Breast epithelium (tissue), 4 donors: ENCODE results near the gene SLC17A7. TPM values are rescaled to one million over a fixed set of nuclear protein-coding genes. Genes with fewer than 3 reads are reported as not detected.

Source experiments
- DNase-seq, 2 donors: peaks; one replicate each; pipeline ENCODE4 v3.0.0-alpha.2; 2019; ENCODE audit warnings: low spot score in 2 of 2
- H3K27ac ChIP-seq, 2 donors: fragments of 200-600 bp; sonication (generic) in 1 of 2; one replicate each; pipeline ENCODE4 v1.5.1; 2016 to 2019; ENCODE audit warnings: mild to moderate bottlenecking in 1 of 2
- H3K27me3 ChIP-seq, 2 donors: fragments of 200-600 bp; sonication (generic) in 1 of 2; one replicate each; pipeline versions ENCODE4 v1.5.1 to v1.6.0; 2017 to 2019; ENCODE audit warnings: control low read depth in 1 of 2, mild to moderate bottlenecking in 1 of 2
- H3K36me3 ChIP-seq: fragments of 200-600 bp; one replicate; pipeline ENCODE4 v1.5.1; 2019
- H3K4me1 ChIP-seq, 2 donors: fragments of 200-600 bp; sonication (generic); one replicate each; pipeline ENCODE4 v1.5.1; 2016 to 2019; ENCODE audit warnings: control low read depth in 1 of 2
- H3K4me3 ChIP-seq, 3 donors: fragments of 200-600 bp; sonication (generic); 1 replicate in 2 of 3; 2 replicates in 1 of 3; pipeline ENCODE4 v1.5.1; 2016 to 2019; ENCODE audit warnings: mild to moderate bottlenecking in 3 of 3, moderate library complexity in 2 of 3
- H3K9me3 ChIP-seq, 2 donors: fragments of 200-600 bp; sonication (generic) in 1 of 2; one replicate each; pipeline ENCODE4 v1.5.1; 2016 to 2019; ENCODE audit warnings: control low read depth in 1 of 2
- CTCF ChIP-seq, 3 donors: fragments of 450-650 bp; IDR thresholded peaks; one replicate each; pipeline ENCODE4 v1.5.1; 2016 to 2017; ENCODE audit warnings: antibody characterized with exemption in 3 of 3, mild to moderate bottlenecking in 3 of 3, moderate library complexity in 3 of 3
- POLR2A ChIP-seq: fragments of 450-650 bp; IDR thresholded peaks from one replicate; pipeline ENCODE4 v1.6.1; 2016; ENCODE audit warnings: antibody characterized with exemption, mild to moderate bottlenecking, moderate library complexity
- POLR2AphosphoS5 ChIP-seq, 3 donors: sonication (generic); formaldehyde crosslinking; IDR thresholded peaks; one replicate each; pipeline ENCODE4 v1.6.1; 2017; ENCODE audit warnings: antibody characterized with exemption in 3 of 3
- intact Hi-C: fragments of 100-400 bp; cut with DNase I; formaldehyde crosslinking; loops from one replicate; pipeline ENCODE4 v1.15.1; 2023; ENCODE audit warnings: low total_unique reads
- total RNA-seq, 3 donors: library from RNA; depleted of rRNA; stranded (reverse); fragments of >200 nt; gene quantifications; one replicate each; pipeline ENCODE4 v1.1.0, GENCODE V29; 2016

Gene SLC17A7
- total RNA-seq, 3 donors from 2014 or later: 0.44 to 4.3 (median 0.98) TPM

- H3K36me3 ChIP-seq: no peaks in the 10 kb centered on the region
- no peaks in the 10 kb centered on the region for H3K9me3 ChIP-seq
- DNase-seq: no peak
- H3K27me3 ChIP-seq: peaks cover 15 to 79% of the 10 kb centered on the region in 2 donors
- H3K4me3 ChIP-seq: no peak overlapping the region
- intact Hi-C loops: loop anchor here (10.0 kb wide), 1 partner anchor 177 kb away; no protein-coding TSS in a partner anchor
- TF ChIP-seq CTCF (IDR thresholded peaks at IDR 0.05) (no peak), POLR2AphosphoS5 (IDR thresholded peaks at IDR 0.05) (no peak), POLR2A (no peak)
- H3K27ac ChIP-seq: no peak overlapping the region
- H3K4me1 ChIP-seq: peaks cover 5 to 6% of the 10 kb centered on the region in 2 donors
Observed at GRCh38 chr19:49431330-49431749, 10.0 kb downstream of the SLC17A7 start.

- peaks cover 5 to 6% of the 10 kb centered on the region in 2 donors for H3K4me1 ChIP-seq
- H3K27ac ChIP-seq: no peak overlapping the region
- TF ChIP-seq POLR2AphosphoS5 (IDR thresholded peaks at IDR 0.05) (no peak), POLR2A (no peak), CTCF (IDR thresholded peaks at IDR 0.05) (no peak)
- H3K4me3 ChIP-seq: no peak overlapping the region
- H3K27me3 ChIP-seq: peaks cover 17 to 79% of the 10 kb centered on the region in 2 donors
- intact Hi-C loops: loop anchor here (10.0 kb wide), 1 partner anchor 176 kb away; no protein-coding TSS in a partner anchor
- no peak for DNase-seq
- H3K9me3 ChIP-seq: no peaks in the 10 kb centered on the region
- H3K36me3 ChIP-seq: no peaks in the 10 kb centered on the region
Observed at GRCh38 chr19:49430678-49431329, 10.5 kb downstream of the SLC17A7 start.

- DNase-seq: no peak
- no peak overlapping the region for H3K27ac ChIP-seq
- H3K4me3 ChIP-seq: no peak overlapping the region
- H3K27me3 ChIP-seq: peaks cover 17 to 82% of the 10 kb centered on the region in 2 donors
- intact Hi-C loops: loop anchor here (10.0 kb wide), 1 partner anchor 175 kb away; no protein-coding TSS in a partner anchor
- H3K9me3 ChIP-seq: no peaks in the 10 kb centered on the region
- peaks cover 5 to 6% of the 10 kb centered on the region in 2 donors for H3K4me1 ChIP-seq
- no peaks in the 10 kb centered on the region for H3K36me3 ChIP-seq
- TF ChIP-seq POLR2AphosphoS5 (IDR thresholded peaks at IDR 0.05): no peak
- TF ChIP-seq CTCF (IDR thresholded peaks at IDR 0.05): no peak
- TF ChIP-seq POLR2A: no peak
Observed at GRCh38 chr19:49430172-49430677, 11.1 kb downstream of the SLC17A7 start.

GRCh38 chr19:49428547-49429451 lies 12.5 kb downstream of the SLC17A7 start:
- DNase-seq: no peak
- H3K4me1 ChIP-seq: peaks cover 5 to 6% of the 10 kb centered on the region in 2 donors
- no peaks in the 10 kb centered on the region for H3K36me3 ChIP-seq
- H3K9me3 ChIP-seq: no peaks in the 10 kb centered on the region
- intact Hi-C loops: no loop called here
- no peak overlapping the region for H3K27ac ChIP-seq
- peak overlapping the region in 2 of 3 donors; percentile 34 to 63 for H3K4me3 ChIP-seq
- peaks cover 17 to 88% of the 10 kb centered on the region in 2 donors for H3K27me3 ChIP-seq
- no peak for TF ChIP-seq POLR2A
- TF ChIP-seq CTCF (IDR thresholded peaks at IDR 0.05): no peak
- no peak for TF ChIP-seq POLR2AphosphoS5 (IDR thresholded peaks at IDR 0.05)
